Measurements from ENCODE around the gene RAB14.

DNA sequence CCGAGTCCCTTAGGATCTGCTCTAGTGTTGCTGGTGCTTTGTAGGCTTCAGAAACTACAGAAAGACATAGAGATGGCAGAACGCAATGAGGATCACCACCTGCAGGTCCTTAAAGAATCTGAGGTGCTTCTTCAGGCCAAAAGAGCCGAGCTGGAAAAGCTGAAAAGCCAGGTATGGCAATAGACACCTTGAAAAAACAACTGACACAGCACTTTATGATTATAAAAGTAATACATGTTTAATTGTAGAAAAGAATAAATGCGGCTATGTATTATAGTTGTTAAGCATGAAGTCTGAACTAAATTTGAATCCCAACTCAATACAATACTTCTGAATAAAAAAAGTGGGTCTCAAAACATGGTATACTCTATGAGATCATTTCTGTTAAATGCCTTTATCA is 43.7 kb downstream of the RAB14 start:
- TF ChIP-seq EP300 (IDR thresholded peaks at IDR 0.05) (no peak), POLR2A (IDR thresholded peaks at IDR 0.05) (no peak), POLR2AphosphoS5 (IDR thresholded peaks at IDR 0.05) (no peak)
- TF ChIP-seq, protein P1, sequence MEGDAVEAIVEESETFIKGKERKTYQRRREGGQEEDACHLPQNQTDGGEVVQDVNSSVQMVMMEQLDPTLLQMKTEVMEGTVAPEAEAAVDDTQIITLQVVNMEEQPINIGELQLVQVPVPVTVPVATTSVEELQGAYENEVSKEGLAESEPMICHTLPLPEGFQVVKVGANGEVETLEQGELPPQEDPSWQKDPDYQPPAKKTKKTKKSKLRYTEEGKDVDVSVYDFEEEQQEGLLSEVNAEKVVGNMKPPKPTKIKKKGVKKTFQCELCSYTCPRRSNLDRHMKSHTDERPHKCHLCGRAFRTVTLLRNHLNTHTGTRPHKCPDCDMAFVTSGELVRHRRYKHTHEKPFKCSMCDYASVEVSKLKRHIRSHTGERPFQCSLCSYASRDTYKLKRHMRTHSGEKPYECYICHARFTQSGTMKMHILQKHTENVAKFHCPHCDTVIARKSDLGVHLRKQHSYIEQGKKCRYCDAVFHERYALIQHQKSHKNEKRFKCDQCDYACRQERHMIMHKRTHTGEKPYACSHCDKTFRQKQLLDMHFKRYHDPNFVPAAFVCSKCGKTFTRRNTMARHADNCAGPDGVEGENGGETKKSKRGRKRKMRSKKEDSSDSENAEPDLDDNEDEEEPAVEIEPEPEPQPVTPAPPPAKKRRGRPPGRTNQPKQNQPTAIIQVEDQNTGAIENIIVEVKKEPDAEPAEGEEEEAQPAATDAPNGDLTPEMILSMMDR (IDR thresholded peaks at IDR 0.05) = no peak

Data from stomach (tissue), 4 donors.